Skin of body (tissue), 2 donors: ENCODE results near the gene AMBRA1. TPM values are rescaled to one million over a fixed set of nuclear protein-coding genes. Genes with fewer than 3 reads are reported as not detected.

ENCODE experiments used
- DNase-seq: peaks from one replicate; lab custom pipeline; 2025; lab: John Stamatoyannopoulos, UW
- total RNA-seq: library from RNA; depleted of rRNA; stranded (reverse); fragments of >200 nt; gene quantifications from one replicate; pipeline ENCODE4 v1.2.3, GENCODE V29; 2014

Gene AMBRA1
- total RNA-seq, 1 donor from 2014 or later, result 19.8 TPM

DNA sequence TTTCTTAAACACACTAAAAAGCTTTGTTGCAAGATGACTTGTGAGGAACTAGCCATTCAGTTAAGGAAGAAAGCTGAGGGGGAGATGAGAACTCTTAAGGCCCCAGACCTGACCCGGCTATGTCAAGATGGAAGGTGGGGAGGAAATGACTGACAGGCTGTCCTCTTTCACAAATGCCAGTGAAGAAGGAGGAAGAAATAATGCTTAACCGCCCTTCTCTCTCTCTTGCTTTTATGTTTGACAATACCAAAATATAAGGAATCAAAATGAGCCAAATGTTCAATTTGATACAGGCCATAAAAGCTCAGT, 87.4 kb downstream of the AMBRA1 start:
- DNase-seq, result no peak

DNA sequence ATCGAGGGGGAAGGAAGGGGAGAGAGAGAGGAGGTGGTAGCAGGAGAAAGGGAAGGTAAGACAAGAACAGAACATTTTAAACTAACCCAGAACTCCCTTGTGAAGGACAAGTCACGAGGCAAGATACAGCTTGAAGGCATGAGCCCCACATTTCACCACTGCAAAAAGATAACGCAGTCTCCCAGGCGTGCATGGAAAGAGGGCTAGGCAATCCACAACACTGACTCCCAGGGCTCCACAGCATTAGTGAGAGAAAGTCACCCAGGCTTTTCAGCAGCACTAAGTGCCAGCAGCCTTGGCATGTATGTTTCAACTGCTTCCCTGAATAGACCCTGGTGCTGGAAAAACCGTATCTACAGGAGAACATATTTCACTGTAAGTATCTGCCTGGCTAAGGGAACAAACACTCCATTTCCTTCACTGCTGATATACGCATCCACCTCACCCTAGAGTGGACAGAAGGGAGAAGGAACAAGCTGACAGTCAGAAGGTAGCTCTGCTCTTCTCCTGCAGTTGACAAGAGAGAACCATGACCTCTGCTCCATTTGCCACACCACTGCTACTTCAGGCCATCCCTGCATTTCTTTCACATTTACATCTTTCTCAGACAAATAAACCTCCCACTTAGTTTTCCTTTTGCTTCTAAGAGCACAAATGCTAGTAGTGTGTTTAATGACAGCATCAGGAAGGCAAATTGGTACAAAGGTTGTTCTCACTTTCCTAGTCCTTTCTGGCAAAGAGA, 87.9 kb downstream of the AMBRA1 start:
- no peak for DNase-seq

DNA sequence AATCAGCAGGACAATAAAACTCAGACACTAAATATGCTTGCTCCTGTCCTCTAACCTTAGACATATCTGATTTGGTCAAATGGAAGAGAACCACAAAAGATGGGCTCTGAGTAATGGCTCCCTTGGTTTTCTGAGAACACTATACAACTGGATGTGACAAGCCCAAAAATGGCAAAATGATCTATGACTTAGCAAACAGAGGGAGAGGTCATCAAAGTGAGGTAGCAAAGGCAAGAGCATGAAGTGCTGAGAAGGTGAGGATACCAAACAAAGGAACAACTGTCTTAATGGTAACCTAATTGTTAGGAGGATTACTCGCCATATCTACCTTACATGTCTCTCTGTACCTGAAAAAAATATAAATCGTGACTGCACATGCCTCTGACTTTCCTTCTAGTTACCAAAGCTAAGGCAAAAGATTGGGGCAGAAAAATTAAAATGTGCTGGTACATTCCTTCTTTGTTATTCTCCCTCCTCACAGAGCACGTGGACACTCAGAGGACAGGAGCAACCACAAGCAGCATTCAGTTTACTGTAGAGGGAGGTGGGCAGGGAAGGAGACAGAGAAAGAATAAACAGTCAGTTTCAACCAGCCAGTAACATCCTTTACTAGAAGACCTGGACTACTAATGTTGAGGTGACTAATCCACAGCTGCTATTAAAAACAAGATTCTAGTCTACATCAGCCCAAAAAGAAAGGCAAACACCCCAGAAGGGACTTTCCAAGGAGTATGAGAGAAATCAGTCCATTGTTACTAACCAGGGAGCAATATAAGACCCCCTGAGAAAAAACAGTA, 88.8 kb downstream of the AMBRA1 start:
- DNase-seq, result no peak

DNA sequence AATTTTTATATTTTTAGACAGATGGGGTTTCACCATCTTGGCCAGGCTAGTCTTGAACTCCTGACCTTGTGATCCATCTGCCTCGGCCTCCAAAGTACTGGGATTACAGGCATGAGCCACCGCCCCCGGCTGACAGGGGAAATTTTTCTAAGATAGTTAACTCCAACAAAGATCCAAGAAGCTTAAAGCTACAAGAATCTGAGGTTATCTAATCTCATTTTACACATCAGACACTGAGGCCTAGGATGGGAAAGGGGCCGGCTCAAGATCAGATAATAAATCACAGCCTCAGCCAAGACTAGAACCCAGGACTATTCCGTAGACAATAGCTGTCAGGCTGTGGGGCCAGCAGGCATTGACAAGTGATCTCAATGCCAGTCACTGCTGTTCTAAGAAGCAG, 94.0 kb downstream of the AMBRA1 start:
- DNase-seq, result no peak

DNA sequence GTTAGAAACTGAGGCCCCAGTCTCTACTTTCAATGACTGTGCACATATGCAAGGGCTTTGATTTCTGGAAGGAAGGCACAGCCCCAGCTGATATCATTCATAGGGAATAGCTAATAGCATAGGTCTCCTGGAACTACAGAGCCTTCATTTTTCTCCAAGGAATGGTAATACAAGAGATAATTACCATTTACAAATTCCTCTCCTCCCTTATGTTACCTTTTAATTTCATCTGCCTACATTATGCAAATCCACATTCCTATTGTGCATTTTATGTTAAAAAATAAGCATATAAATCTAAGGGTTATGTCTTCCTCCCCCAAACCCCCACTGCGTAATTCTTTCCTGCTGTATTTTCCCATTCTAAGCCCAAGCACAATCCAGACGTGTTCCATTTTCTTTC, 94.9 kb downstream of the AMBRA1 start:
- no peak for DNase-seq

DNA sequence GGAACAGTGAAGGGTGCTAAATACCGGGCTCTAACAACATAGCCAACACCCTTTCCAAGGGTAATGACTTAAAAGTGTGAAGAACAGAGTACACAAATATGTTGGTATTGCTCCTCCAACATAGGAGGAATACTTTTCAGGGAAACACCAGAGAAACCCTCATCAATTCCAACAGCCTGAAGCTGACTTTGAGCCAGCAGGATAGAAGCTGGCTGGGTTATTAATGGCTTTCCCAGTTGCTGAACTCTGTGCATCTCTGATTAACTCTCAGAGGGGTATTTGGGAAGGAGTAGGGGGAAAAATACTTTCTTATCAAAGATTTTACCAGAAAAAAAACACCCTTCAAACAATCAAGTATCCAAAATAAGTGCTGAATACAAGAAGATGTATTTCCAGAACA, 95.6 kb downstream of the AMBRA1 start:
- no peak for DNase-seq

DNA sequence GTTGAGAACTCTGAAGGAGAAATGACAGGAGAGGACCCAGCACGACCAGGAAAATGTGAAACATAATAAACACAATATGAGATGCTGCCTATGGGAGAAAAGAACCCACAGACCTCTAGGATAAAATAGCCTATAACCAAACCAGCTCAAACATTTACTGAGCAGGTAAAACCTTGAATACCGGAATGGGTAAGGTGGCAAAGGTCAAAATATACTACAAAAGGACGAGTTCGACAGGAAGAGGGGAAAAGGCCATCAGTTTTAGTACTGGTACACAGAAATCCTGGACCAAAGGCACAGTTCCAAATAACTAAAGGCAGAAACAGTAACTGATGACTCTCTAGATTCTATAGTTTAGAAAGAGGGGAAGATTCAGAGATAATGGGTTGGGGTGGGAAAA, 96.3 kb downstream of the AMBRA1 start:
- DNase-seq, result no peak

DNA sequence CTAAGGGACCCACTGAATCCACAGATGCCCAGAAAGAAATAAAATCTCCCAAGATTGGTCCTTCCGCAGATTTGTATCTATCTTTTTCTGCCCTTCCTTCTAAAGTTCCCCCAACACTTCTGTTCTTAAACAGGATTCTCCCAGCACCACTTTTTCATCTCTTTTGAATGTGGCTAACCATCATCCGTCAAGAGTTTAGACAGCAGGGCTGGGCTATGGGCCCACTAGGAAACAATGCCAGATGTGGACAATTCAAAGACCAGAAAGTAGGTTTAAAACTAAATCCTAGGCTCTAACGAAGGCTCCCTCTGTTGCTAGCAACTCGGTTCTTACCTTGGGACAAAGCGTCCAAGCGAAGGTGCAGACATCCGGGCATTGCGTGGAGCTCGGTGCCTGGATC, 100.0 kb downstream of the AMBRA1 start:
- no peak for DNase-seq

DNA sequence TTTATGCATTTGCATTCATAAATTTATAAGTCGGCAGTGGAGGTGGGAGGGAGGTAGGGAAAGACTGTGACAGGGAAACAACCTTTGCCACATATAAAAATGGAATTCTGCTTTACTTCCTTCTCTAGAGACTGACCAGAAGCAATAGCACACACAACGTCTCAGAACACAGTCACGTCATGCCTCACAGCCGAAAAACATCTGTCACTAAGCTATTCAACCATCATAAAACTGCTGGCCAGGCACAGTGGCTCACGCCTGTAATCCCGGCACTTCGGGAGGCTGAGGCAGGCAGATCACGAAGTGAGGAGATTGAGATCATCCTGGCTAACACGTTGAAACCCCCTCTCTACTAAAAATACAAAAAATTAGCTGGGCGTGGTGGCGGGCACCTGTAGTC, 101.3 kb downstream of the AMBRA1 start:
- peak; percentile 45 for DNase-seq

DNA sequence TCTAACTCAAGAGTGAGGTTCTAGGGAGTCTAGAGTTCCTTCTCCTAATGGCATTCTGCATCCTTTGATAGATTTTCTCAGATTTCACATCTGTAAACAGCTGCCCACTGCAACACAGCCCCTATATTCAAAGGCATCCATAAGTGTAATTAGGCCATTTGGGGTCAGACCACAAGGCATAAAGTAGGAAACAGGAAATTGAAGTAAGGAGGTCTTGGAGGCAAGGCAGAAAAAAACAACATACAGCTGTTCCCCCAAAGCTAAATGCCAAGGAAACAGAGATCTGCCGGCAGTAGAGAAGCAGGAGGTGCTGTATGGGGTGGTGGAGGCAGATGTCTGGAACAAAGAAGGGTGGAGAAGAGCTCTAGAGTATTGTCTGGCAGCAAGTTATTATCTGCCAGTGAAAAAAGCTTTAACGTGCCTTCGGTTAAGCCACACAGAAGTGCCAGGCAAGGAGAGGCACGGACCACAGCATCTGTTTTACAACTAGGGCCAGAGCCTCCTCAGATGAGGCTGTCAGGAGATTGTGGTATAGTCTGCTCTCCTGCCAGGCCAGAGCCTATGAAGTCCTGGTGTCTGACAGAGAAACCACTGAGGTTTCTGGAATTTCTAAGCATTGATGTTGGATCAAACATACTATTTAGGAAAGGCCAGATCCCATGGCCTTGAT, 102.0 kb downstream of the AMBRA1 start:
- peak; percentile 9 for DNase-seq

DNA sequence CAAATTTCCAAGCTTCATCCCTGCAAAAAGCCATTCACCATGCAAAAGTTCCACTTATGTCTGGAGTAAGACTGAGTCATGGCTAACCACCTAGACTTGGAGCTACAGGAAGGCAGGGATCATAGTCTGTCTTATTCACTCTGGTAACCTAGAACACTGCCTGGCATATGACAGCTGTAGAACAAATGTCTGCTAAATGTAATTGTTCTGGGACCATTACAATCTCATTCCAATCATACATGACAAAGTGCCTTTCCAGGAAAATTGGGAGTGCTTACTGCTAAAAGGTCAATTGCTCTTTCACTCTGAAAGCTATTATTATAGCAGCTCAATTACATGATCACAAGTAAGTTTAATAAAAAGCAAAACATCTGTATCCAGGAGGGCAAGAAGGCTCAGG, 103.2 kb downstream of the AMBRA1 start:
- no peak for DNase-seq

DNA sequence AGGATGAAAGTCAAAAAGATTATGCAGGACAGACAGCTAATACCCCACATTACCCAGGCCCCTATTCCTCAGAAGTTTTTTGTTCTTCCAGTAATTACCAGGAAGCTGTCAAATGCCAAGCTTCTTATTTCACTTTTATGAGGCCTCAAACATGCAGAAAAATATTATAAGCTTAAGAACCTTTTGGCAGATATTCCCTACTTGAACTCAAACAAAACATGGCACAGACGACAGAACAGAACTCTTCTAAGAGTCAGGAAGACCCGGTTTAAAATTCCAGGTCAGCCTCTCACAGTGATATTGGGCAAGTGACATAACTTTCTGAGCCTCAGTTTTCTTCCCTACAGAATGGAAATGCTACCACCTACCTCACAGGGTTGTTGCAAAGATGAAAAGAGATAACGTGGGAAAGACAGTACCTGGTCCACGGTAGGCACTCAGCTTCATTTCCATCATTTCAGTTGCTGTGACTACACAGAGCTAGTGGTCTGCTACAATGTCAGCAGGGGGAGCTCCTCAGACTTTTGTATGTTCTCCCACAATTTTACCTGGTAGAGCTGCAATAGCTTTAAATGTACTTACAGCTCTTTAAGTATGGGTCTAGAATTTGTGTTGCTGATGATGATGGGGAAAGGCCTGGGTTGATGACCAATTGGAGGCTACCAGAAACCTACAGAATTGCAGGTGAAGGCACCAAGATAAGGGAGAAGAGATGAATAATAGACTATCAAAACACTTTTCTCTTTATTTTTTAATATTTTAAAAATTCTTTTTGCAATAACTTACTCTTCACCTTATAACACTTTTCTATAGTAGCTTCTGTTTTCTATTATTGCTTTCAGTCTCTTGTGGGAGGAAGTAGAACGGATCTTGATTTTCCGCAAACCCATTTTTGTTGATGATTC, 103.9 kb downstream of the AMBRA1 start:
- no peak for DNase-seq

DNA sequence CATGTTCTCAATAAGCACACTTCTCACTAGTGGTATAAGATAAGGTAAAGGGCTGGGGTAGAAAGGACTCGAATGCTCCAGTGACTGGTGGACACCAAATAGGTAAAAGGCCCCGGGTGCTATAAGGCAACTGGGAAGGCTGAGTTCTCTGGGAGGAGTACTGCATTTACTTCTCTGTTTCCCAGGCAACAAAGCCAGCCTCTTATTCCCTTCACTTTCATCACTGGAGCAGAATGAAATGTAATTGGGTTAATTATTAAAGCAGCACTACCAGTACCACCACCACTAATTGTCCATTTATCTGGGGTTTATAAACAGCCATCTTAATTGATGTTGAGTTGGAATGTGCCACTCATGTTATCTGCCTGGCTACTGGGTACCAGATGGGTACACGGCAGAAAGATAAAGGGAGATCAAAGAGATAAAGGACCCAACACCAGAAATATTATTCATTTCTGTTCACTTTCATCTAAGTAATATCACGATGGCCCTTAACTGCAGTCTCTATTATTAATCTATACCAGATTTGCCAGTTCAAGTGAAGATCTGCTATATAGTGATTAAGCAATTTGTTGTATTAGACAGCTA, 107.9 kb downstream of the AMBRA1 start:
- DNase-seq, result no peak

DNA sequence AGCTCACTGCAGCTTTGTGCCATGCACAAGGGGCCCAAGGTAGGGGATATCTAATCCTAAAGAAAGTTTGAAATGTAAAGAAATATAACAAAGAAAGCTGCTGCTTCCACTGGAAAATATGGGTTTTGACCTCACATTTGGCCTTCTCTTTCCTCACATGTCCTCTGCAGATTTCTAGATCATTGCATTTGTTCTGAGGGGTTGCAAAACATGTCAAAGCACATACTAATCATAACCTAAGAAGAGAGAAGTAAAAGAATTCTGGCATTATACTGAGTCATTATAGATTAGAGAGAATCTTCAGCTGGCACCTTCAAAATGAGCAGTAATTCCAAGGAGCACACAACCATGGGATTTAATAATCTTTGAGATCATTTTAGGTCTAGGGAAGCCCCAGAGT, 109.7 kb downstream of the AMBRA1 start:
- DNase-seq, result no peak

DNA sequence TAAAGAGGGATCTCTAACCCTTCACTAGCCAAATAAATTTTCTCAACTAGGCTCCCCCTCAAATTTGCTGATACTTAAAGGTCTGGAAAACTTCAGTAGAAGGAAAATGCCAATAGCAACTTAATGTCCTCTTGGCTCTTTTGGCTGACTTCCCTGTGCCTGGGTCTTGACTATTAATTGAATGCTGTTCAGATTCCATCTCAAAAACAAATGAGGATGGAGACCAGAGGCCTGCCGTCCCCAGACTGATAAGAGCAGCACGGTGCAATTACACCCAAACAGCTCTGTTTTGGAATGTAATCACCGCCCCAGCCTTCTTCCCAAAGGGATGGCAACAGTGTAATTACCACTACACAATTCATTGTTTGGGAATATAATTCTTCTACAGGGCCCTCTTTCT, 112.9 kb downstream of the AMBRA1 start:
- no peak for DNase-seq

DNA sequence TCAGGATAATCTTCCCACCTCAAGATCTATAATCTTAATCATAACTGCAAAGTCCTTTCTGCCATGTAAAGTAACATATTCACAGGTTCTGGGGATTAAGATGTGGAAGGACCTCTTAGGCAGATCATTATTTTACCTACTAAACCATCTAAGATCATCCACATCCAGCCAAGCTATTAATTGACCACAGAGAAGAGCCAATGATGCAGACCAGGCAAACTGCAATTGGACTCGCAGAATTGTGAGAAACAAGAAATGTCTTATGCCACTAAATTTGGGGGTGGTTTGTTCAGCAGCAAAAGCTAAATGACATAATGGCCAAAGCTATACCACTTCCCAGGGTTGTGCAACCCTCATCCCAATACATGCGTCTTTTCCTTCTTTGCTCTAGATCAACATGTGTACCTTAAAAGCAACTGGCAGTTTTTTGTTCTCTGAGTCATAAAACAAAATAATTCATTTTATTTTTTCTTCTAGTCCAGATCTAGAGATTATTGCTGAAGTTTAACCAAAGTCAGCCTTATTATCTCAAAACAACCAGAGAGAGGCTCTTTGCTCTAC, 113.6 kb downstream of the AMBRA1 start:
- no peak for DNase-seq

DNA sequence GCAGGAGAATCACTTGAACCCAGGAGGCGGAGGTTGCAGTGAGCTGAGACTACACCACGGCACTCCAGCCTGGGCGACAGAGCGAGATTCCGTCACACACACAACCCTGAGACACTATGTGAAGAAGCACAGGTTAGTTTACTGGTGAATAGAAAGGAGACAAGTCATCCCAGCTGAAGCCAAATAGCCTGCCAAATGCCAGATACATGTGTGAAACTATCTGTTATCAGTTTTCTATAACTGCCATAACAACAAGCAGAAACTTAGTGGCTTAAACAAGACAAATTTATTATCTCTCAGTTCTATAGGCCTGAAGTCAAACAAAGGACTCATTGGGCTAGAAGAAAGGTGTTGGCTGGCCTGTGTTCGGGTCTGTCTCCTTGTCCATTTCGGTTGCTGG, 114.2 kb downstream of the AMBRA1 start:
- DNase-seq, result no peak

DNA sequence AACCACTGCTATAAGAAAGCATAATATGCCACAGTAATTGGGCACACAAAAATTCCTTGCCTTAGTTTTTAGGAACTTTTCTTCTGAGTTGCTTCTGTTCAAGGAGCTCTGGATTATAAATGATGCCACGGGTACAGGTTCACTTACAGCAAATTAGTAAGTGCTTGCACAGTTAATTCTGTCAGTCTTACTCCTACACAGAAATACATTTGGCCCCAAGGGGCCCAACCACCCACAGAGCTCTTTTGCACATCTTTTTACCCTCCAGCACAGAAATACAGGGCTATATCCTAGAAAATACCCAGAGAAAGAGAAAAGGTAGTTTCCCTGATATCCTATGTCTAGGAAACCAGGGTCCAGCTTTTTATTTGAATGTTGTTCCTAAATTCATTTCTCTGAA, 115.6 kb downstream of the AMBRA1 start:
- no peak for DNase-seq

DNA sequence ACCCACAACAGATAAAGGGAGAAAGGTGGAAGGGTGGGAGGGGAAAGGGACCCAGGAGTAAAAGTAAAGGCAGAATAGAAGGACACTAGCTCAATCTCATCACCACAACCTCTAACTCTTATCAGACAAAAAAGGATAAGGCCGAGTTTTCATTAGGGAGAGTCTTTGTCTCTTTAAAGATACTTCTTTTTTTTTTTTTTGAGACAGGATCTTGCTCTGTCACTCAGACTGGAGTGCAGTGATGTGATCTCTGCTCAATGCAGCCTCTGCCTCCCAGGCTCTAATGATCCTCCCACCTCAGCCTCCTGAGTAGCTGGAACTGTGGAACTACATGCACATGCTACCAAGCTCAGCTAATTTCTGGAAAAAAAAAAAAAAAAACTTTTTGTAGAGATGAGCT, 116.7 kb downstream of the AMBRA1 start:
- DNase-seq, result no peak

DNA sequence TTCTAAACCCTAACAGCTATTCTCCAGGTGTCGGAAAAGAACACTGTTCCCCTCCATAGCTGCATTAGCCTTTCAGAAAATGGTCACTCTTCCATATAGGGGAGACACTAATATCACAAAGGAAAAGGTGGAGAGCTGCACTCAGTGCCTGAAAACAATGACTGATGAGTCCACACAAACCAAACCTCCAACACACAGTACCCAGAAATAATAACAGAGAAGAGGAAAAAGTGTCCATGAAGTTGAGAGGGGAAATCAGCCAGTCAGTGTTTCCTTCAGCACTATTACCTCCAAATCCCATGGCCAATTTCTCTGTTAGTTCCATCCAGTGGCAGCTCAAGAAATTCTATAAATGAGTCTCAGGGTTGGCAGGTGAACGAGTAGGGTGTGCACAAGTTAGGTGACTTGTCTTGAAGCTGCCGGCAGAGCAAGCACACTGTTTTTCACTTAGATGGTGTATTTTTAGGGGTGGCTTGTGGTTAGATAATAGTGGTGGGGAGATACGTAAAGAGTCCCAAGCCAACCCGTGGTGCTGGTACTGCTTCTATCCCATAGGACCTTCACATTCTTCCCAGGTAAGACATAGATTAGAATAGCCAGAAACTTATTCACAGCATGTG, 117.8 kb downstream of the AMBRA1 start:
- DNase-seq, result no peak
